Caco-2 (cell line): ENCODE measurements around the gene CACNA1B. TPM values are rescaled to one million over a fixed set of nuclear protein-coding genes. Genes with fewer than 3 reads are reported as not detected.

Source experiments
- BruUV-seq: library from RNA; stranded (reverse); fragments of 400-500 nt; replicated peaks from 2 replicates; lab custom pipeline; 2021; lab: Mats Ljungman, UMichigan
- CTCF ChIA-PET: fragments of 300-600 bp; sonication (Branson Sonifier 250); formaldehyde crosslinking; loops from one replicate; lab custom pipeline; 2022; ENCODE audit warnings: antibody characterized with exemption; lab: Charles Lee
- POLR2A ChIA-PET: fragments of 300-600 bp; sonication (Branson Sonifier 250); formaldehyde crosslinking; loops from one replicate; lab custom pipeline; 2022; ENCODE audit warnings: antibody characterized with exemption; lab: Charles Lee
- DNase-seq, 2 experiments: peaks; one replicate each; pipeline versions ENCODE4 v3.0.0 to v3.0.0-alpha.2; 2020 to 2022
- H3K27me3 ChIP-seq: replicated peaks from 2 replicates; pipeline ENCODE4 v1.6.0; 2011; ENCODE audit warnings: low read length; ENCODE audit not compliant: control insufficient read depth, insufficient read depth
- H3K36me3 ChIP-seq: 2 replicates; pipeline ENCODE4 v1.5.1; 2011; ENCODE audit warnings: low read length; ENCODE audit not compliant: control insufficient read depth, insufficient read depth
- H3K4me1 ChIP-seq: fragments of 250-450 bp; sonication (Bioruptor Pico); 2 replicates; pipeline ENCODE4 v1.5.1; 2020; ENCODE audit warnings: mild to moderate bottlenecking
- H3K4me3 ChIP-seq: 2 replicates; pipeline ENCODE4 v1.5.1; 2011; ENCODE audit warnings: low read depth, mild to moderate bottlenecking, control low read depth, low read length
- H3K9me3 ChIP-seq: fragments of 250-450 bp; sonication (Bioruptor Pico); 2 replicates; pipeline ENCODE4 v1.5.1; 2020; ENCODE audit warnings: mild to moderate bottlenecking, moderate library complexity
- H3K27ac Mint-ChIP-seq: one replicate; pipeline ENCODE4 v1.8.0; 2022; ENCODE audit warnings: mixed read lengths; ENCODE audit not compliant: unreplicated experiment
- H3K27me3 Mint-ChIP-seq: one replicate; pipeline ENCODE4 v1.8.0; 2022; ENCODE audit warnings: mixed read lengths; ENCODE audit not compliant: insufficient read depth, unreplicated experiment
- H3K36me3 Mint-ChIP-seq: one replicate; pipeline ENCODE4 v1.8.0; 2022; ENCODE audit warnings: mild to moderate bottlenecking, mixed read lengths; ENCODE audit not compliant: insufficient read depth, unreplicated experiment
- H3K4me1 Mint-ChIP-seq: one replicate; pipeline ENCODE4 v1.8.0; 2022; ENCODE audit warnings: low read depth, mixed read lengths; ENCODE audit not compliant: unreplicated experiment
- H3K4me3 Mint-ChIP-seq: one replicate; pipeline ENCODE4 v1.8.0; 2022; ENCODE audit warnings: mild to moderate bottlenecking, moderate library complexity, mixed read lengths; ENCODE audit not compliant: unreplicated experiment
- H3K9me3 Mint-ChIP-seq: one replicate; pipeline ENCODE4 v1.8.0; 2022; ENCODE audit warnings: mixed read lengths; ENCODE audit not compliant: unreplicated experiment
- intact Hi-C: fragments of 100-400 bp; cut with micrococcal nuclease; formaldehyde crosslinking; loops from one replicate; pipeline ENCODE4 v1.10.0; 2022; ENCODE audit not compliant: unreplicated experiment
- total RNA-seq: library from RNA; stranded (reverse); gene quantifications from 2 replicates; pipeline ENCODE4 v1.2.3, GENCODE V29; 2022
- TF ChIP-seq, protein P1 (sequence below), 2 experiments: fragments of 200-600 bp in 1 of 2; IDR thresholded peaks; 1 replicate in 1 of 2; 2 replicates in 1 of 2; pipeline versions ENCODE4 v1.5.1 to v1.8.0; 2011 to 2022; ENCODE audit warnings: antibody characterized with exemption in 1 of 2, control low read depth in 1 of 2, inconsistent platforms in 1 of 2, low read depth in 1 of 2, low read length in 1 of 2, mild to moderate bottlenecking in 1 of 2, moderate library complexity in 1 of 2; ENCODE audit not compliant: insufficient read depth in 1 of 2, severe bottlenecking in 1 of 2, unreplicated experiment in 1 of 2

CACNA1B gene
- total RNA-seq, 1 experiment from 2014 or later, result 0.11 TPM

- ChIA-PET CTCF (no interaction called here), POLR2A (no interaction called here)
- Mint-ChIP-seq H3K27me3 (no peaks in the 10 kb centered on the region), H3K4me3 (no peak overlapping the region), H3K36me3 (peaks cover 51% of the 10 kb centered on the region), H3K9me3 (peaks cover 5% of the 10 kb centered on the region), H3K27ac (no peak overlapping the region), H3K4me1 (no peaks in the 10 kb centered on the region)
- Histone ChIP-seq H3K4me1 (no peaks in the 10 kb centered on the region), H3K9me3 (no peaks in the 10 kb centered on the region), H3K36me3 (no peaks in the 10 kb centered on the region; the same call in 1 of the 2 replicates), H3K4me3 (no peak overlapping the region), H3K27me3 (no peaks in the 10 kb centered on the region)
- no TSS peak for BruUV-seq
- DNase-seq, result no peak
- intact Hi-C loops, result no loop called here
- TF ChIP-seq, protein P1, sequence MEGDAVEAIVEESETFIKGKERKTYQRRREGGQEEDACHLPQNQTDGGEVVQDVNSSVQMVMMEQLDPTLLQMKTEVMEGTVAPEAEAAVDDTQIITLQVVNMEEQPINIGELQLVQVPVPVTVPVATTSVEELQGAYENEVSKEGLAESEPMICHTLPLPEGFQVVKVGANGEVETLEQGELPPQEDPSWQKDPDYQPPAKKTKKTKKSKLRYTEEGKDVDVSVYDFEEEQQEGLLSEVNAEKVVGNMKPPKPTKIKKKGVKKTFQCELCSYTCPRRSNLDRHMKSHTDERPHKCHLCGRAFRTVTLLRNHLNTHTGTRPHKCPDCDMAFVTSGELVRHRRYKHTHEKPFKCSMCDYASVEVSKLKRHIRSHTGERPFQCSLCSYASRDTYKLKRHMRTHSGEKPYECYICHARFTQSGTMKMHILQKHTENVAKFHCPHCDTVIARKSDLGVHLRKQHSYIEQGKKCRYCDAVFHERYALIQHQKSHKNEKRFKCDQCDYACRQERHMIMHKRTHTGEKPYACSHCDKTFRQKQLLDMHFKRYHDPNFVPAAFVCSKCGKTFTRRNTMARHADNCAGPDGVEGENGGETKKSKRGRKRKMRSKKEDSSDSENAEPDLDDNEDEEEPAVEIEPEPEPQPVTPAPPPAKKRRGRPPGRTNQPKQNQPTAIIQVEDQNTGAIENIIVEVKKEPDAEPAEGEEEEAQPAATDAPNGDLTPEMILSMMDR (IDR thresholded peaks at IDR 0.05; ENCODE audit: insufficient read depth in 1 of 2, low read depth in 1 of 2, low read length in 1 of 2, severe bottlenecking in 1 of 2, unreplicated experiment in 1 of 2), result no peak
These were observed 43.6 kb upstream of the CACNA1B start for GRCh38 chr9:137833721-137834613.

GRCh38 chr9:137834846-137835546, 42.6 kb upstream of the CACNA1B start:
- Mint-ChIP-seq H3K4me3 (no peak overlapping the region), H3K27ac (no peak overlapping the region), H3K4me1 (no peaks in the 10 kb centered on the region), H3K27me3 (no peaks in the 10 kb centered on the region), H3K9me3 (peaks cover 7% of the 10 kb centered on the region), H3K36me3 (peaks cover 43% of the 10 kb centered on the region)
- Histone ChIP-seq H3K27me3 (no peaks in the 10 kb centered on the region), H3K9me3 (no peaks in the 10 kb centered on the region), H3K4me3 (no peak overlapping the region), H3K4me1 (no peaks in the 10 kb centered on the region), H3K36me3 (no peaks in the 10 kb centered on the region; the same call in 1 of the 2 replicates)
- TF ChIP-seq, protein P1 (IDR thresholded peaks at IDR 0.05; ENCODE audit: insufficient read depth in 1 of 2, low read depth in 1 of 2, low read length in 1 of 2, severe bottlenecking in 1 of 2, unreplicated experiment in 1 of 2), result no peak
- no TSS peak for BruUV-seq
- ChIA-PET CTCF (no interaction called here), POLR2A (no interaction called here)
- no peak for DNase-seq
- intact Hi-C loops, result no loop called here

- Histone ChIP-seq H3K27me3 (no peaks in the 10 kb centered on the region), H3K4me1 (no peaks in the 10 kb centered on the region), H3K9me3 (no peaks in the 10 kb centered on the region), H3K4me3 (no peak overlapping the region), H3K36me3 (no peaks in the 10 kb centered on the region; the same call in 1 of the 2 replicates)
- peaks cover 43% of the 10 kb centered on the region for H3K36me3 Mint-ChIP-seq
- H3K4me3 Mint-ChIP-seq, result no peak overlapping the region
- intact Hi-C loops, result no loop called here
- H3K27ac Mint-ChIP-seq, result no peak overlapping the region
- ChIA-PET CTCF (no interaction called here), POLR2A (no interaction called here)
- H3K27me3 Mint-ChIP-seq, result no peaks in the 10 kb centered on the region
- H3K9me3 Mint-ChIP-seq, result peaks cover 7% of the 10 kb centered on the region
- H3K4me1 Mint-ChIP-seq, result no peaks in the 10 kb centered on the region
- TF ChIP-seq, protein P1 (IDR thresholded peaks at IDR 0.05; ENCODE audit: insufficient read depth in 1 of 2, low read depth in 1 of 2, low read length in 1 of 2, severe bottlenecking in 1 of 2, unreplicated experiment in 1 of 2), result no peak
- DNase-seq, result no peak
- no TSS peak for BruUV-seq
These were observed 41.3 kb upstream of the CACNA1B start for GRCh38 chr9:137836151-137836830.
